ENCODE measurements around the gene GID8. TPM values are rescaled to one million over a fixed set of nuclear protein-coding genes. Genes with fewer than 3 reads are reported as not detected.
A peak's percentile ranks its signal among the peaks of the same experiment; 100 is the strongest.

Gene GID8
- total and polyA plus RNA-seq, 4 experiments from 2014 or later: 11.2 to 47.8 (median 31.7) TPM

DNA sequence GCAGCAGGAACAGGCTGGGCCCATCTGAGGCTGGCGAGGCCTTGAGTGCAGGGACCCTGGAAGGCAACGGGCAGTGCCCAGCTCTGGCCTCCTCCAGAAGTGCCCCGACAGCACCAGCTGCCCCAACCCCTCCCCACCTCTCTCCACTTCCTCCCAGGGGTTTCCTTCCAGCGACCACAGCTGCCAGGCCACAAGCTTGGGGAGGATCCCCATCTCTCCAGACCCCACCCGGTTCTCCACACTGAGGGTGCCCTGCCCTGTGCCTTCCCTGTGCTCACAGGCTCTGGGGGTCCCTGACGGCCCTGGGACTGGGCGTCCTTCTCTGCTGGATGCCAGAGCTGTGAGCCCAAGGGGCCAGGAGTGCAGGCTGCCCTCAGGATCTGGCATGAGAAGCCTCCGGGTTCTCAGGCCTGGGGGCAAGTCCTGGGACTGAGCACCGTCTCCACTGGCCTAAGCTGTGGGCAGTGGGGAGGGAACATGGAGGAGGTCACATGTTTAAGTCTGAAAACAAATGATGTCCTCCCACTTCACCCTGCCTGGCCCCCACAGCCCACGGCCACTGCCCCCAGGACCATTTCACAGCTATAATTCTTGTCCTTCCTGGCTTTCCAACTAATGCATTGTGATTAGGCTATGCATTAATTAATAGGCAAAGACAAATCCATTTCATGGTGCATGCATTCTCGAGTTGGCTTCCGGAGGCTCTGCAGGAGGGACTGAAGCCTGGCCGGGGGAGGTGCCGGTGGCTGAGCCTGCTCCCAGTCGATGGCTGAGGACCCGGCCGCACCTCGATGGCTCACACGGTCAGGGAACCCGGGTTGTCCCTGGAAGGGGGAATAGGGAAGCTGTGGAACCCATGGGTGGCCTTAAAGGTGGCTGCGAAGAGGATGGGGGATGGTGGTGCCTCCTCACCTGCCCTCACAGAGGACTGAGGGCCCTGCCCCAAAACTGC is 44.5 kb downstream of the GID8 start:
- Histone ChIP-seq H3K27me3 (ENCODE audit: insufficient read depth, low read length) (peaks cover 26% of the 10 kb centered on the region), H3K27ac (ENCODE audit: low read depth, low read length) (no peak overlapping the region), H3K4me1 (ENCODE audit: insufficient read depth, low read length) (peaks cover 40% of the 10 kb centered on the region), H3K4me3 (ENCODE audit: low read length in 2 of 2) (no peak overlapping the region), H3K36me3 (ENCODE audit: insufficient read depth, low read length) (no peaks in the 10 kb centered on the region), H3K9me3 (ENCODE audit: control insufficient read depth in 1 of 2, low read length in 2 of 2) (no peaks in the 10 kb centered on the region)
- peaks cover 26 to 34% of the 10 kb centered on the region in 2 donors for H3K27me3 Mint-ChIP-seq
- ChIA-PET POLR2A (ENCODE audit: partially characterized antibody) (interaction anchor here (1.5 kb wide), 1 partner anchor 121 kb away, joined by 3 read pairs; the partner anchor contains the start of gene TCFL5), CTCF (ENCODE audit: partially characterized antibody) (interaction anchor here (1.1 to 2.2 kb wide), 2 partner anchors 10 kb away, joined by 3 to 9 read pairs; no protein-coding TSS in a partner anchor)
- H3K27ac Mint-ChIP-seq: peak overlapping the region in 2 of 7 donors; percentile 37 to 55
- peaks cover 14 to 57% (median 24%) of the 10 kb centered on the region in 4 donors for H3K4me1 Mint-ChIP-seq
- no peaks in the 10 kb centered on the region for H3K36me3 Mint-ChIP-seq
- H3K9me3 Mint-ChIP-seq: no peaks in the 10 kb centered on the region
- H3K4me3 Mint-ChIP-seq: peak overlapping the region in 1 of 8 donors; percentile 30
- intact Hi-C loops (cut with micrococcal nuclease): no loop called here
- no peak for DNase-seq

- Histone ChIP-seq H3K27ac (ENCODE audit: low read depth, low read length) (no peak overlapping the region), H3K4me1 (ENCODE audit: insufficient read depth, low read length) (peaks cover 32% of the 10 kb centered on the region), H3K4me3 (ENCODE audit: low read length in 2 of 2) (no peak overlapping the region), H3K27me3 (ENCODE audit: insufficient read depth, low read length) (peaks cover 26% of the 10 kb centered on the region), H3K36me3 (ENCODE audit: insufficient read depth, low read length) (no peaks in the 10 kb centered on the region), H3K9me3 (ENCODE audit: control insufficient read depth in 1 of 2, low read length in 2 of 2) (no peaks in the 10 kb centered on the region)
- Mint-ChIP-seq H3K4me1 (peaks cover 7 to 49% (median 17%) of the 10 kb centered on the region in 4 donors), H3K4me3 (peak overlapping the region in 1 of 8 donors; percentile 15), H3K27ac (peak overlapping the region in 1 of 7 donors; percentile 72), H3K27me3 (peaks cover 23 to 28% of the 10 kb centered on the region in 2 donors), H3K36me3 (no peaks in the 10 kb centered on the region), H3K9me3 (no peaks in the 10 kb centered on the region)
- CTCF ChIA-PET (ENCODE audit: partially characterized antibody): interaction anchor here (1.1 kb wide), 1 partner anchor 11 kb away, joined by 3 read pairs; no protein-coding TSS in a partner anchor
- no peak for DNase-seq
- intact Hi-C loops (cut with micrococcal nuclease): no loop called here
- POLR2A ChIA-PET (ENCODE audit: partially characterized antibody): no interaction called here
These were observed 45.3 kb downstream of the GID8 start for GRCh38 chr20:62983210-62983609.

DNA sequence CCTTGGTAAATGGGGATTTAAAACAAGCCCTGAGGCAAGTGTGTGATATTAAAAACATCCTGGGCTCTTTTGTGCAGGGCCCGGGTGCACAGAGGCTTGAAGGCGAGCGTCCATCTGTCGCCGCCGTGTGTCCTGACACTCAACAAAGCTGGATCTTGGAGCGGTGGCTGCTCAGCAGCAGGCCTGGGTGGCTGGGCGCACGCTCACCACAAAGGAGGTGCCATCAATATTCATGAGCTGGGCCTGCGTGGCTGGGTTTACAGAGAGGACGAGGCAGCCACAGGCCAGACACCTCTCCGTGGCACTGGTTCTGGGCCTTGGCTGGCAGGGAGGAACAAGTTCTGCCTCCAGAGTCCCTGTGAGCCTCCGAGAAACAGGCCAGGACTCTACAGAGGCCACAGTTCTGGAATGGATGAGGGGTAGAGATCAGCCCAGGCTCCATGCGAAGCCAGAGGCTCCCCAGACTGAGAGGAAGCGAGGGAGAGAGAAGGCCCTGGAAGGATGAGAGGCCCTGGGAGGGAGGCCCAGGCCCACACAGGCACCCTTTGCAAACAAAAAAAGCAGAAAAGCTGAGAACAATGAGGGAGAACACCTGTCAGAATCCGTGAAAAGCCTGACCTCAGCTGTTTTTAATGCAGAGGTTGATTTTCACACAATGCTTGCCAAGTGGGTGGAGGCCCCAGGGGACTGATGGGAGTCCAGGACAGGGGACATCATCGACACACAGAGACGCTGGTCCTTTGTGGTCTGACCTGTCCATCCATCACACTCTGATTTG is 46.9 kb downstream of the GID8 start:
- Mint-ChIP-seq H3K36me3 (no peaks in the 10 kb centered on the region), H3K4me3 (no peak overlapping the region), H3K27me3 (peaks cover 16 to 23% of the 10 kb centered on the region in 2 donors), H3K9me3 (no peaks in the 10 kb centered on the region), H3K4me1 (peaks cover 9 to 43% (median 16%) of the 10 kb centered on the region in 4 donors), H3K27ac (peak overlapping the region in 1 of 7 donors; percentile 56)
- no peaks in the 10 kb centered on the region for H3K36me3 ChIP-seq (ENCODE audit: insufficient read depth, low read length)
- H3K9me3 ChIP-seq (ENCODE audit: control insufficient read depth in 1 of 2, low read length in 2 of 2): no peaks in the 10 kb centered on the region
- H3K27ac ChIP-seq (ENCODE audit: low read depth, low read length): no peak overlapping the region
- no peak for DNase-seq
- peaks cover 11% of the 10 kb centered on the region for H3K27me3 ChIP-seq (ENCODE audit: insufficient read depth, low read length)
- intact Hi-C loops (cut with micrococcal nuclease): no loop called here
- H3K4me1 ChIP-seq (ENCODE audit: insufficient read depth, low read length): peaks cover 28% of the 10 kb centered on the region
- POLR2A ChIA-PET (ENCODE audit: partially characterized antibody): no interaction called here
- CTCF ChIA-PET (ENCODE audit: partially characterized antibody): interaction anchor here (1.0 kb wide), 1 partner anchor 12 kb away, joined by 3 read pairs; no protein-coding TSS in a partner anchor
- no peak overlapping the region for H3K4me3 ChIP-seq (ENCODE audit: low read length in 2 of 2)

DNA sequence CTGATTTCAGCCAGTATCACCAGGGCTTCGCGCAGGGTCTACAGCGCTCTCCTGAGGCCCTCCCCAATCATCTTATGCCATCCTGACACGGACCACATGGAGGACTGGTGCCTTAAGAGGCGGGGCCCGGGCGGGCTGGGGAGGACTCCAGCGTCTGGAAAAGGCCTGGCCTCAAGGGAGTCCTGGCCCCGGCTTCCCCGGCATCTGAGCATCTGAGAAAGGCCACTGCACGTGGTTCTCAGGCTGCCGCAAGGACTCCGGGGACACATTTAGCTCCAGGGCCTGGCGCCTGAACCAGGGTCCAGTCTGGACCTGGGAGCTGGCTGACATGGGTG is 47.5 kb downstream of the GID8 start:
- Mint-ChIP-seq H3K36me3 (no peaks in the 10 kb centered on the region), H3K9me3 (no peaks in the 10 kb centered on the region), H3K4me3 (no peak overlapping the region), H3K4me1 (peaks cover 9 to 38% (median 14%) of the 10 kb centered on the region in 4 donors), H3K27ac (no peak overlapping the region), H3K27me3 (peaks cover 12 to 23% of the 10 kb centered on the region in 2 donors)
- ChIA-PET POLR2A (ENCODE audit: partially characterized antibody) (no interaction called here), CTCF (ENCODE audit: partially characterized antibody) (interaction anchor here (1.0 kb wide), 1 partner anchor 13 kb away, joined by 3 read pairs; no protein-coding TSS in a partner anchor)
- H3K27ac ChIP-seq (ENCODE audit: low read depth, low read length): no peak overlapping the region
- H3K4me3 ChIP-seq (ENCODE audit: low read length in 2 of 2): no peak overlapping the region
- H3K4me1 ChIP-seq (ENCODE audit: insufficient read depth, low read length): peaks cover 24% of the 10 kb centered on the region
- no peaks in the 10 kb centered on the region for H3K36me3 ChIP-seq (ENCODE audit: insufficient read depth, low read length)
- H3K9me3 ChIP-seq (ENCODE audit: control insufficient read depth in 1 of 2, low read length in 2 of 2): no peaks in the 10 kb centered on the region
- DNase-seq: no peak
- intact Hi-C loops (cut with micrococcal nuclease): no loop called here
- peaks cover 11% of the 10 kb centered on the region for H3K27me3 ChIP-seq (ENCODE audit: insufficient read depth, low read length)

DNA sequence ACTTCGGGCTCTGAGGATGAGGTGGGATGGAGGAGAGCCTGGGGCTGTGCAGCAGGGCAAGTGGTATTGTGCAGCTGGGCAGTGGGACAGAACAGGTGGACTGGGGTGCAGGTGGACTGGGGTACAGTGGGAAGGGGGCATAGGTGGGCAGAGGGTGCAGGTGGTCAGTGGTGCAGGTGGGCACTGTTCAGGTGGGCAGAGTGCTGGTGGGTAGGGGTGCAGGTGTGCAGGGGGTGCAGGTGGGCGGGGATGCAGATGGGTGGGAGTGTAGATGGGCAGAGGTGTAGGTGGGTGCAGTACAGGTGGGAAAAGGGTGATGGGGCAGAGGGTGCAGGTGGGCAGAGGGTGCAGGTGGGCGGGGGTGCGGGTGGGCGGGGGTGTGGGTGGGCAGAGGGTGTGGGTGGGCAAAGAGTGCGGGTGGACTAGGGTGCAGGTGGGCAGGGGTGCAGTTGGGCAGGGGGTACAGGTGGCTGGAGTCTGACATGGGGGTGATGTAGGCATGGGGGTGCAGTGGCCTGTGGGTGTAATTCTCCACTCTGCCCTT is 48.4 kb downstream of the GID8 start:
- DNase-seq: no peak
- Mint-ChIP-seq H3K4me1 (peaks cover 6 to 29% (median 9%) of the 10 kb centered on the region in 4 donors), H3K36me3 (no peaks in the 10 kb centered on the region), H3K9me3 (no peaks in the 10 kb centered on the region), H3K4me3 (no peak overlapping the region), H3K27me3 (peaks cover 7 to 21% of the 10 kb centered on the region in 2 donors), H3K27ac (no peak overlapping the region)
- ChIA-PET CTCF (ENCODE audit: partially characterized antibody) (no interaction called here), POLR2A (ENCODE audit: partially characterized antibody) (no interaction called here)
- peaks cover 7% of the 10 kb centered on the region for H3K27me3 ChIP-seq (ENCODE audit: insufficient read depth, low read length)
- intact Hi-C loops (cut with micrococcal nuclease): no loop called here
- H3K9me3 ChIP-seq (ENCODE audit: control insufficient read depth in 1 of 2, low read length in 2 of 2): no peaks in the 10 kb centered on the region
- H3K36me3 ChIP-seq (ENCODE audit: insufficient read depth, low read length): no peaks in the 10 kb centered on the region
- H3K4me3 ChIP-seq (ENCODE audit: low read length in 2 of 2): no peak overlapping the region
- H3K4me1 ChIP-seq (ENCODE audit: insufficient read depth, low read length): peaks cover 17% of the 10 kb centered on the region
- no peak overlapping the region for H3K27ac ChIP-seq (ENCODE audit: low read depth, low read length)

GRCh38 chr20:62987114-62987513 is 49.2 kb downstream of the GID8 start:
- Mint-ChIP-seq H3K9me3 (no peaks in the 10 kb centered on the region), H3K27ac (no peak overlapping the region), H3K4me3 (no peak overlapping the region), H3K36me3 (no peaks in the 10 kb centered on the region), H3K27me3 (peaks cover 5 to 22% of the 10 kb centered on the region in 2 donors), H3K4me1 (peaks cover 5 to 21% (median 7%) of the 10 kb centered on the region in 4 donors)
- no peaks in the 10 kb centered on the region for H3K9me3 ChIP-seq (ENCODE audit: control insufficient read depth in 1 of 2, low read length in 2 of 2)
- H3K27ac ChIP-seq (ENCODE audit: low read depth, low read length): no peak overlapping the region
- ChIA-PET CTCF (ENCODE audit: partially characterized antibody) (interaction anchor here (0.8 kb wide), 1 partner anchor 15 kb away, joined by 5 read pairs; no protein-coding TSS in a partner anchor), POLR2A (ENCODE audit: partially characterized antibody) (no interaction called here)
- H3K36me3 ChIP-seq (ENCODE audit: insufficient read depth, low read length): no peaks in the 10 kb centered on the region
- intact Hi-C loops (cut with micrococcal nuclease): no loop called here
- H3K4me3 ChIP-seq (ENCODE audit: low read length in 2 of 2): no peak overlapping the region
- H3K27me3 ChIP-seq (ENCODE audit: insufficient read depth, low read length): no peaks in the 10 kb centered on the region
- DNase-seq: no peak
- peaks cover 9% of the 10 kb centered on the region for H3K4me1 ChIP-seq (ENCODE audit: insufficient read depth, low read length)

All from CD4-positive, alpha-beta memory T cell (primary cell).